Sigmoid colon (tissue), 4 donors: ENCODE data around the gene LOXHD1.

ENCODE experiments used
- EP300 ChIP-seq, 4 donors: sonication (generic); formaldehyde crosslinking; IDR thresholded peaks; one replicate each; pipeline ENCODE4 v1.6.1; 2017; ENCODE audit warnings: antibody characterized with exemption in 4 of 4
- TF ChIP-seq, protein P1 (sequence below), 4 experiments: fragments of 450-650 bp in 3 of 4; fragments of 200-600 bp in 1 of 4; IDR thresholded peaks; one replicate each; pipeline ENCODE4 v1.5.1; 2016 to 2019; ENCODE audit warnings: antibody characterized with exemption in 4 of 4, mild to moderate bottlenecking in 3 of 4, moderate library complexity in 2 of 4

DNA sequence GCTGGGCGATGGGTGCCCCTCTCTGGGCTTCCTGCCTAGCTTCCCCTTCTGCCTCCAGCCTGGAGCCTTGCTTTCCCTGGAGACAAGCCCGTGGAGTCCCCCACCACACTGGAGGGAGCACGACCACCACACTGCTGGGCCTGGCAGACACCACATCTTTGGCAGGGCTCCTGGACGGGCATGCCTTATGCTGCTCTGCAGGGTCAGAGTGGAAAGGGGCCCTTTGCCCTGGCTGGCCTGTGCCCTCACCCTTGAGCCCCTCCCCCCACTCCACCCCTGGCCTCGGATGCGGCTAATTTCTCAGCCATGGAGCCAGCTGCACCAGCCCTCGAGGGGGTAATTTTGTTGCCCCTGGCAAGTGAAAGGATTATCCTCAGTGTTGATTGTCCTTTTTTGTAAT lies 194.5 kb downstream of the LOXHD1 start:
- TF ChIP-seq, protein P1, sequence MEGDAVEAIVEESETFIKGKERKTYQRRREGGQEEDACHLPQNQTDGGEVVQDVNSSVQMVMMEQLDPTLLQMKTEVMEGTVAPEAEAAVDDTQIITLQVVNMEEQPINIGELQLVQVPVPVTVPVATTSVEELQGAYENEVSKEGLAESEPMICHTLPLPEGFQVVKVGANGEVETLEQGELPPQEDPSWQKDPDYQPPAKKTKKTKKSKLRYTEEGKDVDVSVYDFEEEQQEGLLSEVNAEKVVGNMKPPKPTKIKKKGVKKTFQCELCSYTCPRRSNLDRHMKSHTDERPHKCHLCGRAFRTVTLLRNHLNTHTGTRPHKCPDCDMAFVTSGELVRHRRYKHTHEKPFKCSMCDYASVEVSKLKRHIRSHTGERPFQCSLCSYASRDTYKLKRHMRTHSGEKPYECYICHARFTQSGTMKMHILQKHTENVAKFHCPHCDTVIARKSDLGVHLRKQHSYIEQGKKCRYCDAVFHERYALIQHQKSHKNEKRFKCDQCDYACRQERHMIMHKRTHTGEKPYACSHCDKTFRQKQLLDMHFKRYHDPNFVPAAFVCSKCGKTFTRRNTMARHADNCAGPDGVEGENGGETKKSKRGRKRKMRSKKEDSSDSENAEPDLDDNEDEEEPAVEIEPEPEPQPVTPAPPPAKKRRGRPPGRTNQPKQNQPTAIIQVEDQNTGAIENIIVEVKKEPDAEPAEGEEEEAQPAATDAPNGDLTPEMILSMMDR (IDR thresholded peaks at IDR 0.05) = no peak
- no peak for TF ChIP-seq EP300 (IDR thresholded peaks at IDR 0.05)
